Measurements from ENCODE around the gene KCNC2. TPM values are rescaled to one million over a fixed set of nuclear protein-coding genes. Genes with fewer than 3 reads are reported as not detected.

Gene KCNC2
- total RNA-seq, 1 donor from 2014 or later = not detected

DNA sequence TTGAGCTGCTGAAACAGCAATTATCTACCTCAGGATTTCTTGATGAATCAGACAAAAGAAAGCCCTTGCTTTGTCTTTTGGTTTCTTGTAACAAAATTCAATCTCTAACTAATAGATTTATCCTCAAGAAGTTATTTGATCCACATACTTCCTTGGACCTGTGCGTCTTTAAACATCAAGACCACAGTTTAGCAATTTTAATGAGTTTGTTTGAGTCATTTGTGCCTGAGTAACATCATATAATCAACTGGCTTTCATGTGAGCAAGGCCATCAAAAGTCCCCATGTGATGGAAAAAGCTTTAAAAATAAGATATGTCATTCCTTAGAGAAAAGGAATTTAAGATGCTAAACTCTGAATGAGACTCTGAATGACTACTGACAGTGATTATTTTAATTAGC is 52.3 kb downstream of the KCNC2 start:
- DNase-seq = no peak

DNA sequence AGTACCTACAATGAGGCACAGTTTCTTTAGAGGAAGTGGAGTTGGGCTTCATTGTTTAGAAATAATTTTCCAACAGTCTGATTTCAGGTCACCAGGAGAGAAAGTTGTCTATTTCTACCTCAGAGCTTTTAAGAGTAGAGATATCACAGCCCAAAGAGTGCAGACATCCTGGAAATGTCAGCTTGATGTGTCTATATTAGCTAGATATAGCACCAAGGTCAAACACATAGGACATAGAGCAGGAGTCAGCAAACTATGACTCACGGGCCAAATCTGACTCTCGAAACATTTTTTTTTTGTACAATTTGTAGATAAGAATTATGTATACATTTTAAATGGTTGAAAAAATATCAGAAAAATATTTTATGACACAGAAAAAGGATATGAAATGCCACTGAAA is 53.7 kb downstream of the KCNC2 start:
- no peak for DNase-seq

DNA sequence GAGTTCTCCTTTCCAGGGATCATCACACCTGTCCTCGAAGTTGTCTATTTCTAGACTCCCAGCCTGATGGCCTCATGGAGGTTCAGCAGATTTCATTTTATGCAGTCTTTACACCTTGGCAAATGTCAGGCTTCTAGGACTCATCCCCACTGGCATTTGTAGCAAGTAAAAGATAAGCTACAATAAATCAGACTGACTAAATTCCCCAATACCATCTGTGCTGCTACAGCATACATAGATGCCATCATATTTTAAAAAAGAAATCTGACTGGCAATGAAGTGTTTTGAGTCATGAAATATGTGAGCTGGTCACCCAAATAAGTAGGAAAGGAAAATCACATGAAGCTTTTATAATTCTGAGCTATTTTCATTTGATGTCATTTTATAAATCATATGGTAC is 55.3 kb downstream of the KCNC2 start:
- no peak for DNase-seq

DNA sequence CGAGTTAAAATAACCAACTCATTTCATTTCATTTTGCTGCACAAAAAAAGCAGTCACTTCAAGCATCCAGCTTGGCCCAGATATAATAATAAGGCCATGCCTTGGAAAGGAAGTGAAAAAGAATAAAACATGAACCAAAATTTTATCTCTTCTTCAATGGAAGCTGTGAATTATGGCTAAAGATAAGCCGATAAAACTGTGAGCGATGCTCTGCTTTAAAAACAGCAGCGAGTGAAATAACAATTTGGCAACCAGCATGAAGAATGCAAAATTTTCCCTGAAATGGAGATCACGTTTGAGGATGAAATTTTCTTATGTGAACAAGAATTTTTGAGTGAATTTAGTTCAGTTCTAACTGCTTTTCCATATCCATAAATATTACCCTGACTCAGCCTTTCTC is 70.4 kb downstream of the KCNC2 start:
- no peak for DNase-seq

DNA sequence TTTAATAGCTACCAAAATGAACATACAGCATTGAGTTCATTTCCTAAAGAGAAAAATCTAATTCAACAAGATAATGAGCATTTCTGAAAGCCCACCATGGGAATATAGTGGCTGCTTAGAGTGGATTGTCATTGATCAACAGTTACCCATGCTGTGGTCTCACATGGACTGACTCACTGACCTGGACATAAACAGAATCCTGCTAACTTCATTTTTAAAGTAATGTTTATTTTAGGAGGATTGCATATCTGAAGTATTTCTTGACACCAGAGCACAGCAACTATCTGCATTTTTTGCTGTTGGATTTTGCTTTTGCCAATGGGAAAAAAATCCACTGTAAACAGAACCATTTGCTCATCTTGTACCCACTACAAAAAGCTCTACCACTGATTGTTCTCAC is 71.7 kb downstream of the KCNC2 start:
- DNase-seq = no peak

DNA sequence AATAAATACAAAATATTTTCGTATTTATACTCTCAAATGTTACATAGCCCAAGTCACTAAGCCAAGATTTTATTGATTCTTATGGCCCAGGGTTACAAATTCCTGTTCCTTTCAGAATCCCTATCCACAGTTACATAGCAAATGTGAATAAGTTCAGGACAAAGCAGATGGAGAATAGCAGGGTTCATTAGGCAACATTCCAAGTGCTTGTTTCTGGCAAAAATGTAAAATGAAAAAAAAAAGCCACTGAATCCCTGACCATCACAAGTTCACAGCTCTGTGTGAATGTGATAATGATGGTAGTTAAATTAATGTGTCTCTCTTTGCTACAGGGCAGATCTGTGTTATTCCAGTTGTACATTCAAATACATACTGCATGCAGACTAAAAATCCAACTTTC is 74.6 kb downstream of the KCNC2 start:
- no peak for DNase-seq

DNA sequence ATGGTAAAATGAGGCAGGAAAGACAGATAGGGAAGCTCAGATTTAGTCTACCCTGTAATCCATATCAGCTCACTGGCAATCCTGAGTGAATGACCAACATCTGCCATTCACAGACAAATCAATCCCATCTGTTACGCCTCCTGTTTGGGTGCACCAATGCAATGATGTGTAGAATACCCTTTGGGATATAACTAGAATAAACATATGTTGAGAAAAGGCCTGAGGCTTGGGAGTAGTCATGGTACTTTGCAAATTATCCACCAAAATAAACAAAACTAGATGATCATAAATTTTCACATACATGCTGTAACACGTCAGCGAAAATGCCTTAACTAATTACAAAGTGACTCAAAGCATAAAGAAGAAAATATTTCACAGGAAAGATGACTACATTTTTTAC is 78.8 kb downstream of the KCNC2 start:
- DNase-seq = no peak

DNA sequence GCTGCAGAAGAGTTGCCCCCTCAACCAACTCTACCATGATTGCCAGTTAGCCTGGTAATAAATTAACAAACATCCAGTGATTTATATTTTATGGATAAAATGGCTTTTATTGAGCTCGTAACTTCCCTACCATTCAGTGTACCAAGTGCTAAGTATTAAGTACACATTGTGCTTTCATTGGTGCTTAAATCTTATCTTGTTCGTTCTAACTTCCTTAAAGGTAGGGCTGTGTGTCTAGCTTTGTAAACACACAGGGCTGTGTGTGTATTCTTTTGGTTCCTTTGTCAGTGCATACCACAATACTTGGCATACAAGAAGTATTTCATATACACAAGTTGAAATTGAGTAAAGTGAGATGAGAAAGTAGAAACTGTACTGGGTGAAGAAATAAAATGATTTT is 80.4 kb downstream of the KCNC2 start:
- DNase-seq = no peak

DNA sequence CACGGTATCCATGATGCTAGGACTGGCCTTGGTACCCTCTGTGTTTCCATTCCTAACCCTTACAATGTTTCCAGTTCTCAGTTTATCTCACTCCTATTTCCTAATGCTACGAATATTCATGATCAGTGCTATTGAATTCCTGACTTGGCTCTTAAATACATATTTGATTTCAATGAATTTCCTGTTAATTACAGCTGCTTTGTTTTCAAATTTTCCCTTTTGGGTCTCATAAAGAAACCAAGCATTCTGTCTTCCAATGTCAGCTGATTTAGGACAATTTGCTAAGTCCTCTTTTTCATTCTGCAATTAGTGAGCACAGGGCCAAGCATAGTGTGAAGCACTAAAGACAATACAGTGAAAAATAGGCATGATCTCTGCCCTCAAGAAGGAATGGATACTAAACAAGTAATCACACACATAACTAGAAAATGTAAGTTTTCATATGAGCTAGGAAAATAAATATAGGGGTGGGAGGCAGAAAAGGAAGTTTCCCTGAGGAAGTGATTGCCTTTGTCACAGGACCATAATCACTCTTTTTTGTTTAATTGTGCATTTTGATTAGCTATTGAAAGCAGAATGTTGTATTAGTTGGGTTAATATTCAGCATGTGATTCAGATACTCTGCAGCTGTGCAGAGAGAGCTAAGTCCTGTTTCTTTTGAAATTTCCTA is 88.5 kb downstream of the KCNC2 start:
- no peak for DNase-seq

DNA sequence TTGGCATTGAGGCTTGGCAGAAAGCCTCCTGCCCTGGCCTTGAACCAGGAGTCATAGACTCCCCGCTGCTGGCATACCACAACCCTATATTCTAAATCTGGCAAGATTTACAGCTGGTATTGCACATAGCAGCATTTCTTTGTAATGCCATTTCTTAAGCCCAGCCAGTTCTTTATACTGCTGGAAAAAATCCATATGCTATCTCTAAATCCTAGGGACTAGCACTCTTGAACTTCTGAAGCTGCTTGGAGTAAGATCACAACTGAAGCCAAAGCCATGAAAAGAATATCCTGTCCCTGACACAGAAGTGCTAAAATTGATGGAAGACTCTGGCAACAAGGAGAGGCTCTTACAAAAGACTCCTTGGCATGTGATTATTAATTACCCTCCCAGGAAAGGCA is 89.3 kb downstream of the KCNC2 start:
- DNase-seq = no peak

DNA sequence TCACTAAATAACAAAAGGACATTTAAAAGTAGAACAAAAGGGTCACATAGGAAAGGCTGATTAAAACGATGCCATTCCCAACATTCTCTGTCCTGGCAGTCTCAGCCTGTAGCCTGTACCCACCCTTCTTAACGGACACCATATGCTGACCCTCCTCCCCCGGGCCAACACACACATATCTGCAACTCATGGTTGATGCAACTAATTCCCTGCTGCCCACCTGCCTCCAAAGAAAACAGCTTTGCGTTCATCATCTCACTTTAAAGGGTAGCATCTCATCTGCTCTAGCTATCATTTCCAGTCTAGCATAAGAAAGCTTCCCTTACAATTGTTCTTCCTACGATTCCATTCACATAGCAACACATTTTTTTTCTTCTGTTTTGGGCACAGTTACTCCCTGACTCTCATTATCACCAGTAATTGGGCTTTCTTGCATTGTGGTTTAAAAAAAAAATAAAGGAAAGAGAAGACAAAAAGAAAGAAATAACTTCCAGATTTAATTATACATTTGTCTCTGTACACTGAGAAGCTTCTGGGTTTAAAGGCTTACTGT is 92.9 kb downstream of the KCNC2 start:
- DNase-seq = no peak

DNA sequence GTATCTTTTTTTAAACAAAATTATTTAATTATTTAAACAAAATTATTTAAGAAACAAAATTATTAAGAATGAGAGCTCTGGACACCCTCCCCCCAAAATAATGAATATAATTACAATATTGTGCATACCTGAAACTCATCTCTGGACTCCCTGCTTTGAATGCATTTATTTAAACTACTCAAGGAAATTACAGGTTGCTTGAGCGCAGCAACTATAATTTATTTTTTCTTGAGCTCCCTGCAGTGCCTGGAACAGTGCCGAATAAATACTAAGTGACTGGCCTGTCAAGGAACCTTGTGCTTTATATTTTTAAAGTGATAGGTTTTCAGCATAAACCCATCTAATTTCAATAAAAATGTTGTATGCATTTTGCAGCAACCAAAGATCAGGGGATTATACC is 93.9 kb downstream of the KCNC2 start:
- DNase-seq = no peak

DNA sequence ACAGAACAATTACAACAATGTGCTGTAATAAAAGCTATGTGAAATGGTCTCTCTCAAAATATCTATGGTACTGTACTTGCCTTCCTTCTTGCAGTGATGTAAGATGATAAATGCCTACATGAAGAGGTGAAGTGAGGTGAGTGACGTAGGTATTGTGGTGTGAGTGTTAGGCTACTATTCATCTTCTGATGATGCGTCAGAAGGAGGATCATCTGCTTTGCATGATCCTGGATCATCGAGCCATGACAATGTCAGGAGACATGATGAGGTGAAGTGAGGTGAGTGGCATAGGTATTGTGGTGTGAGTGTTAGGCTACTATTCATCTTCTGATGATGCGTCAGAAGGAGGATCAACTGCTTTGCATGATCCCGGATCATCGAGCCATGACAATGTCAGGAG is 105.8 kb downstream of the KCNC2 start:
- DNase-seq = no peak

DNA sequence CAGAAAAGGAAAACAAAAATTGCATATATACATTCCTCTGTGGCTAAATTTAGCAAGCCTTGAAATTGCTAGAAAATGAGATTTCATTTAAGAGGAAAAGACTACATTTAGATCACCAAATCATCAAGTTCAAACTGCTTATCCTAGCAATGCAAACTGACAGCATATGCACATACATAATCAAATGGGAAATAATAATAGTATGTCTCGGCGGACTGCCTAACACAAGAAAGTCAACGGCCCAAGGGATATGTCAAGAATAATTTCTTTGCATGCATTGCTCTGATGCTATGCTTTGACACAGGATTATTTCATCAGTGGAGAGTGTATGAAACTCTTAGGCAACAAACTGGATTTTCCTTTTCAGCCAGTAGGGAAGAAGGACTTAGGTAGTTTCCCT is 107.9 kb downstream of the KCNC2 start:
- DNase-seq = no peak

DNA sequence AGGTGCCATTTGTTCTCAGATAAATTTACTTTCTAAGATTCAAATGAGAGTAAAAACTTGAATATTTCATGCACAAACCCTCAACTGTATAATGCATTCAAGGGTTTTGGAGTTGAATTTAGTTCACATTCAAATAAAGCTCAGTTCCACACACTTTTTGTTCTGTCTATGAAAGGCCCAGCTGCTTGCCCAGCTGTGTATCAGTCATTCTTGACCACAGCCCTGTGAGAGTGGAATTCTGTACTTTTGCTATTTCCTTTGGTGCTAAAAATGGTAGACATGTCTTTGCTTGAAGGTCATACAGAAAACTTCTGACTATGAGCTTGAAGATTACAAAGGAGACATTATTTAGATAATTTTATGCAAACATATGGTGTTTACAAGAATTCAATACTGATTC is 110.4 kb downstream of the KCNC2 start:
- DNase-seq = no peak

DNA sequence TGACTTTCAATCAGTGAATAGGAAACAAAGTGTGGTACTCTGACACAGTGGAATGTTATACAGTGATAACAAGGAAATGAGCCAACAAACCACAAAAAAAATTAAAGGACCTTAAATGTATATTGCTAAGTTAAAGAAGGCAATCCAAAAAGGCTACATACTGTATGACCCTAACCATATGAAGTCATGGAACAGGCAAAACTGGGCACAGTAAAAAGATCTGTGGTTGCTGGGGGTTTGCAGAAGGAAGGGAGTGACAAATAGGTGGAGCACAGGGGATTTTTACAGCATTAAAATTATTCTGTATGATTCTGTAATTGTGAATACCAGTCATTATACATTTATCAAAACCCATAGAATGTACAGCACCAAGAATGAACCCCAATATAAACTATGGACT is 112.6 kb downstream of the KCNC2 start:
- no peak for DNase-seq

DNA sequence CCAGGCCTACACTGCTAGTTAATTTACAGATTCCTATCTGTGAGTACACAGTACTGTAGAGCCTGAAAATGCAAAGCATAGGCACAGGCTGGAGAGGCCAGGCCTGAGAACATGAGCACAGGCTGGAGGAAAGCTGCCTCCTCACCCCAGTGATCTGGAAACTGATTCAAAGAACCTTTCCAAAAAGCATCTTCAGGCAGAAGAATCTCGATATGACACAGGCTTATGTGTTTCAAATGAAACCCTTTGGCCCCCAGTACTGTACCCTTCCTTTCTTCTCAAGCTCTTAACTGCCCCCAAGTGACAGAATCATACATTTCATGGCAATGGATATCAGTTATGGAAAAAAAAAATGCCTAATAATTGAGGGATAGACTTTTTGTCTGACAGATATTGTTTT is 122.0 kb downstream of the KCNC2 start:
- no peak for DNase-seq

DNA sequence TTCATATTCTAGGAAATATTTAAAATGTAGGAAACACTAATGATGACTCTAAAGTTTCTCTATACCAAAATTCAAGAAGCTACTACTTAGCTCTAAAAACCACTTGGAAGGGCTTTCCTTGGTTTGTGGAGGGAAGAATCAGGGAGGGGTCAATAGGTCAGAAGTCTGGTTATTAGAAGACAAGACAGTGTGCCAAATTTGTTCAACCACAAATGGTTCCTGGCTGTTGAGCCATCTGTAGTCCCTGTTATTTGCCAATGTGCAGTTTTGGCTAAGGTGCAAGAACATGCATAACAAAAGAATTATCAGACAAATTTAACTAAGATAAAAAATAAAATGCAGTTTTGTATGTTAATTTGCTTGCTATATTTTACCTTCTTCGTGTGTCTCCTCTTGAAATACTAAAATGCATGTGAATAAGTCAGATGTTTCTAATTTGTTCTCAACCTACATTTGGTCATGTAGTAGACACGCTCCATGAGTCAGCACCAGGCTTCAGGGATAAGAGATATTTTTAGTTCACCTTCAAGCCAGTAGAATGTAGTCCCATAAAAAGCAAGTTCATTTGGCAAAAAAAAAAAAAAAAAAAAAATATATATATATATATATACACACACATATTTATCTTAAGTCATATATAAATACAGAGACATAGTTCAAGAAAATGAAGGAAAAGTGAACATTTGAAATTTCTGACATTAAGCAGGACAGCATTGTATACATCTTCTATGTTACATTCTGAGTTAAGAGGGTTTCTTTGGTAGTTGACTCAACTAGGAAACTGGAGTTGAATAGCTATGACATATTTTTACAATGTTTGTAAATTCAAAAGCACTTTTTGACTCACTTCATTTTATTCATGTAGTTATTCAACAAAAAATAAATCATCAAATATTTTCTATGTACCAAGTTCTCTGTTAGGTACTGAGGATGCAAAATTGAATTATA is 123.3 kb downstream of the KCNC2 start:
- DNase-seq = no peak

DNA sequence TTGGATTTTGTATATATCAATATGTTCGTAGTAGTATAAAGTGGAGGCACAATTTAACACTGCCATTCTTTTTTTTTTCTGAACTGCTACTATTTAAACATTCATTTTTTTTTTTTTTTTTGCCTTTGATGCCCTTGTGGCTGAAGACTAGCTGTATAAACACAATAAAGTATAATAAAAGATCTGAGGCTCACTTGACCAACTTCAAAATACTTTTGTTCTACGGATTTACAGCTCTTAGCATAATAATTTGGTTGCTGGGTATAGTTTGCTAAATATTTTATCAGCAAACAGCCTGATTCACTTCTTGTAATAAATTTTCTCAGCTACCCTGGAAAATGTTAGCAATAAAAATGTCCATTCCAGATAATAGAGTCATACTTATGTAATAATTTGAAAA is 128.3 kb downstream of the KCNC2 start:
- DNase-seq = no peak

DNA sequence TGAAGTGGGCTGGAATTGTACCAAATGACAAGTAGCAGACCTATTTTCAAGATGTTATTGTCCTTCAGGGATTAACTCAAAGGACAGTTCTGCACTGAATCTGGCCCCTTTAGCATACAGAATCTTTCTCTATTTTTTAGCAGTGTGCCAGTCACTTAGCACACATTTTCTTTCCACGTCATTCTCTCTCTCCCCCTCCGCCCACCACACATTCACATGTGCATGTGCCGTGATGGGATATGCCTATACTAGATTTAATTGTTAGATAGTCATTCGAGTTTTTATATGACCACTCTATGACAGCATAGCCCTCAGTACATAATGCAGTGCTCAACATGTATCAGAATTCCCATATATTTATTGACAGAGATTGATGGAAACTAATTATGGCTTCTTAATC is 129.1 kb downstream of the KCNC2 start:
- no peak for DNase-seq

DNA sequence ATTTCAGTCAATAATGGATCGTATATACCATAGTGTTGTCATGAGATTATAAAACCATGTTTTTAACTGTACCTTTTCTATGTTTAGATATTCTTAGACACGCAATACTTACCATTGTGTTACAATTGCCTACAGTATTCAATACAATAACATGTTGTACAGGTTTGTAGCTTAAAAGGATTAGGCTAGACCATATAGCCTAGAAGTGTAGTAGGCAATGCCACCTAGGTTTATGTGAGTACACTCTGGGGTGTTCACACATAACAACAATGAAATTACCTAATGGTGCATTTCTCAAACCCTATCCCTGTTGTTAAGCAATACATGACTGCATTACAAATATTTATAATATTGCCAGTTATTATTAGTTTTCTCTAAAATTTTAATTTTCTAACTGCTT is 144.2 kb downstream of the KCNC2 start:
- no peak for DNase-seq

DNA sequence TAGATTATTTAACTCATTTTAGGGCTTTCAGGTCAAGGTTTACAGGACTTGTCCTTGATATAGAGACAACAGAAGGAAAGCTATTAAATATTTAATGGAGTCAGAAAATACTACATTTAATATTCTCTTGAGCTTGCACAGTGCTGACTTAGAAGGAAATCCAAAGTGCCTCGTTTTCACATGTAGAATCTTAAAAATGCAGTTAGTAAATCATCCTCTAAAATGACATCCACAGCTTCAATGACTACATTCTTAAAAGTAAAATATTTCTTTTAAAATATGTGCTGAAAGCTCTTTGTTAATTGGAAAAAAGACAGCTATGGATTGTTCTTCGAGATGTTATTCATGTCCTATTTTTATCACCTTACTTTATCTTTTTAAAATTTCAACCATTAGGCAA is 146.9 kb downstream of the KCNC2 start:
- no peak for DNase-seq

DNA sequence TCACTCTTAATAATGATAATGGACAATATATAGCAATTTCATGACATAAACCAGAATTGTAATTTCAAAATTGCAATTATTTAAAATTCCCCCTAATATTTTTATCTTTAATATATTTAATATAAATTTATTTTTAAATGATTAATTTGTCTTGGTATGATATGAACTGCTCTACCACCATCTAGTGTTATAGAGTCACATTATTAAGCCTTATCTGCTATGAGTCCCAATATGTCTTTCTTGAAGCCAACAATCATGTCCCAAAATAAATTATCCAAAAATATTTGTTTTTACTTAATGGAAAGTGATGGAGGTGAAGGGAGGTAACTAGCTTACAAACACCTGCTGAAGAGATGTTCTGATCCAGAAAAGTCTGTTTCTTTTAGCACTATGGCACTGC is 151.4 kb downstream of the KCNC2 start:
- DNase-seq = no peak

DNA sequence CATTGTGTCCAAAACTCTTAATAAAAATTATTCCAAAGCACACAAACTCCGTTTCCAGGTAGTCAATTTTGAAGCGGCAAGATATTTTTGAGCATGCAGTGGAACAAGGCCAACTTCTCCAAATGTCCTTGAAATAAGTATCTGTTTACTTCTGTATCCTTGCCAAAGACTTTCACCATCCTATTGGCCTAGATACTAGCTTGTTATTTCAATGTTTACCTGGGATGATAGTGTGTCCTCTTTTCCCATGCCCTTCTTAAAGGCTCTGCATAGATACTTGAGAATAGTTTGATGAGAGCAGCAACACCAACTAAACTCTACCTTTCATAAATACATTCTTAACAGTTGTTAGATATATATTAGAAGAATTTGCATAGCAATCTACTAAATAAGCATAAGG is 160.9 kb downstream of the KCNC2 start:
- DNase-seq = no peak

Measured in dermis blood vessel endothelial cell (primary cell).